Calu3 (cell line): ENCODE results near the gene RHBDD1. TPM values are rescaled to one million over a fixed set of nuclear protein-coding genes. Genes with fewer than 3 reads are reported as not detected.

Experiments used
- BruUV-seq: library from RNA; stranded (reverse); fragments of 400-500 nt; replicated peaks from 2 replicates; lab custom pipeline; 2021; lab: Mats Ljungman, UMichigan
- CTCF ChIA-PET: fragments of 300-600 bp; sonication (Branson Sonifier 250); formaldehyde crosslinking; loops from one replicate; lab custom pipeline; 2022; ENCODE audit warnings: antibody characterized with exemption; lab: Charles Lee
- DNase-seq: peaks from one replicate; pipeline ENCODE4 v3.0.0; 2022
- H3K27ac Mint-ChIP-seq: one replicate; pipeline ENCODE4 v1.8.0; 2022; ENCODE audit warnings: mixed read lengths; ENCODE audit not compliant: unreplicated experiment
- H3K27me3 Mint-ChIP-seq: one replicate; pipeline ENCODE4 v1.8.0; 2022; ENCODE audit warnings: mixed read lengths; ENCODE audit not compliant: unreplicated experiment
- H3K36me3 Mint-ChIP-seq: one replicate; pipeline ENCODE4 v1.8.0; 2022; ENCODE audit warnings: mild to moderate bottlenecking, moderate library complexity, mixed read lengths; ENCODE audit not compliant: insufficient read depth, unreplicated experiment
- H3K4me1 Mint-ChIP-seq: one replicate; pipeline ENCODE4 v1.8.0; 2022; ENCODE audit warnings: mild to moderate bottlenecking, low read depth, mixed read lengths; ENCODE audit not compliant: unreplicated experiment
- H3K4me3 Mint-ChIP-seq: one replicate; pipeline ENCODE4 v1.8.0; 2022; ENCODE audit warnings: mild to moderate bottlenecking, low read depth, moderate library complexity, mixed read lengths; ENCODE audit not compliant: unreplicated experiment
- H3K9me3 Mint-ChIP-seq: one replicate; pipeline ENCODE4 v1.8.0; 2022; ENCODE audit warnings: low read depth, mixed read lengths; ENCODE audit not compliant: unreplicated experiment
- CTCF ChIP-seq: fragments of 200-600 bp; IDR thresholded peaks from one replicate; pipeline ENCODE4 v1.8.0; 2022; ENCODE audit warnings: antibody characterized with exemption; ENCODE audit not compliant: unreplicated experiment
- intact Hi-C: fragments of 100-400 bp; cut with micrococcal nuclease; formaldehyde crosslinking; loops from one replicate; pipeline ENCODE4 v1.10.0; 2022; ENCODE audit not compliant: unreplicated experiment
- total RNA-seq: library from RNA; stranded (reverse); gene quantifications from 2 replicates; pipeline ENCODE4 v1.2.3, GENCODE V29; 2022

The RHBDD1 gene
- total RNA-seq, 1 experiment from 2014 or later = 28.7 TPM

- Mint-ChIP-seq H3K27ac (no peak overlapping the region), H3K27me3 (no peaks in the 10 kb centered on the region), H3K4me1 (no peaks in the 10 kb centered on the region), H3K9me3 (no peaks in the 10 kb centered on the region), H3K4me3 (no peak overlapping the region), H3K36me3 (peaks cover 14% of the 10 kb centered on the region)
- DNase-seq = no peak
- TF ChIP-seq CTCF = no peak
- intact Hi-C loops = no loop called here
- CTCF ChIA-PET = no interaction called here
- no TSS peak for BruUV-seq
Measured at GRCh38 chr2:227010433-227010832, 174.6 kb downstream of the RHBDD1 start.

- Mint-ChIP-seq H3K4me1 (no peaks in the 10 kb centered on the region), H3K4me3 (no peak overlapping the region), H3K9me3 (no peaks in the 10 kb centered on the region), H3K27me3 (no peaks in the 10 kb centered on the region), H3K36me3 (peaks cover 16% of the 10 kb centered on the region), H3K27ac (no peak overlapping the region)
- no peak for TF ChIP-seq CTCF
- CTCF ChIA-PET = no interaction called here
- no TSS peak for BruUV-seq
- intact Hi-C loops = no loop called here
- no peak for DNase-seq
Measured at GRCh38 chr2:227013330-227013729, 177.5 kb downstream of the RHBDD1 start.

- no TSS peak for BruUV-seq
- peaks cover 17% of the 10 kb centered on the region for H3K36me3 Mint-ChIP-seq
- no peak for TF ChIP-seq CTCF
Measured at GRCh38 chr2:227013881-227014280, 178.0 kb downstream of the RHBDD1 start.

GRCh38 chr2:227016894-227017293, 181.0 kb downstream of the RHBDD1 start:
- H3K4me1 Mint-ChIP-seq = no peaks in the 10 kb centered on the region
- CTCF ChIA-PET = no interaction called here
- H3K36me3 Mint-ChIP-seq = peaks cover 18% of the 10 kb centered on the region
- no peaks in the 10 kb centered on the region for H3K27me3 Mint-ChIP-seq
- no peak for TF ChIP-seq CTCF
- H3K27ac Mint-ChIP-seq = no peak overlapping the region
- BruUV-seq = no TSS peak
- intact Hi-C loops = no loop called here
- no peak overlapping the region for H3K4me3 Mint-ChIP-seq
- no peaks in the 10 kb centered on the region for H3K9me3 Mint-ChIP-seq
- no peak for DNase-seq

More at GRCh38 chr2:227013881-227014280, 178.0 kb downstream of the RHBDD1 start:
- no peak overlapping the region for H3K27ac Mint-ChIP-seq
- H3K27me3 Mint-ChIP-seq = no peaks in the 10 kb centered on the region
- no peaks in the 10 kb centered on the region for H3K4me1 Mint-ChIP-seq
- no peaks in the 10 kb centered on the region for H3K9me3 Mint-ChIP-seq
- DNase-seq = no peak
- intact Hi-C loops = no loop called here
- CTCF ChIA-PET = no interaction called here
- no peak overlapping the region for H3K4me3 Mint-ChIP-seq
